Duodenal mucosa (tissue), 2 donors: ENCODE data around the gene MTOR.

Experiments used
- H3K27ac ChIP-seq: one replicate; pipeline ENCODE4 v1.7.0; 2013; ENCODE audit warnings: low read depth, low read length
- H3K27me3 ChIP-seq, 2 donors: one replicate each; pipeline ENCODE4 v1.7.0; 2013; ENCODE audit warnings: low read length in 2 of 2, control low read depth in 1 of 2; ENCODE audit not compliant: insufficient read depth in 2 of 2, control insufficient read depth in 1 of 2
- H3K36me3 ChIP-seq, 2 donors: one replicate each; pipeline ENCODE4 v1.7.0; 2013; ENCODE audit warnings: low read length in 2 of 2, control low read depth in 1 of 2; ENCODE audit not compliant: insufficient read depth in 2 of 2, control insufficient read depth in 1 of 2
- H3K4me1 ChIP-seq, 2 donors: one replicate each; pipeline ENCODE4 v1.7.0; 2013; ENCODE audit warnings: low read length in 2 of 2, control low read depth in 1 of 2; ENCODE audit not compliant: insufficient read depth in 2 of 2, control insufficient read depth in 1 of 2
- H3K4me3 ChIP-seq, 2 donors: one replicate each; pipeline ENCODE4 v1.7.0; 2013; ENCODE audit warnings: low read length in 2 of 2, low read depth in 1 of 2
- H3K9ac ChIP-seq, 2 donors: one replicate each; pipeline ENCODE4 v1.7.0; 2013; ENCODE audit warnings: low read length in 2 of 2, low read depth in 1 of 2
- H3K9me3 ChIP-seq, 2 donors: one replicate each; pipeline ENCODE4 v1.7.0; 2013; ENCODE audit warnings: low read length in 2 of 2, control low read depth in 1 of 2; ENCODE audit not compliant: control insufficient read depth in 1 of 2

MTOR gene

DNA sequence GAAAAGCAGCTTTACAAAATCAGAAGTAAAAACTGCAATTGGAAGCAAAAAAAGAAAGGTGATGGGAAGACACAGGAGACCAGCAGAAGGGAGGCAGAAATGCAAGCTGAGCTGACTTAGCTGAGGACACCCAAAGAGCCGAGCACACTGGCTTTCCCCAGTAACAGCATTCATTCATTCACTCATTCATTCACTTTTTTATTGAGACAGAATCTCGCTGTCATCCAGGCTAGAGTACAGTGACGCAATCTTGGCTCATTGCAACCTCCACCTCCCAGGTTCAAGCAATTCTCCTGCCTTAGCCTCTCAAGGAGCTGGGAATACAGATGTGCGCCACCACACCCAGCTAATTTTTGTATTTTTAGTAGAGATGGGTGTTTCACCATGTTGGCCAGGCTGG, 65.0 kb downstream of the MTOR start:
- peaks cover 19 to 70% of the 10 kb centered on the region in 2 donors for H3K36me3 ChIP-seq
- H3K27me3 ChIP-seq, result no peaks in the 10 kb centered on the region
- no peak overlapping the region for H3K4me3 ChIP-seq
- H3K4me1 ChIP-seq, result no peaks in the 10 kb centered on the region
- no peaks in the 10 kb centered on the region for H3K9me3 ChIP-seq
- no peak overlapping the region for H3K27ac ChIP-seq
- no peak overlapping the region for H3K9ac ChIP-seq

GRCh38 chr1:11196945-11197344, 65.4 kb downstream of the MTOR start:
- Histone ChIP-seq H3K4me3 (no peak overlapping the region), H3K36me3 (peaks cover 19 to 74% of the 10 kb centered on the region in 2 donors), H3K27me3 (no peaks in the 10 kb centered on the region), H3K4me1 (no peaks in the 10 kb centered on the region), H3K27ac (no peak overlapping the region), H3K9ac (no peak overlapping the region), H3K9me3 (no peaks in the 10 kb centered on the region)

DNA sequence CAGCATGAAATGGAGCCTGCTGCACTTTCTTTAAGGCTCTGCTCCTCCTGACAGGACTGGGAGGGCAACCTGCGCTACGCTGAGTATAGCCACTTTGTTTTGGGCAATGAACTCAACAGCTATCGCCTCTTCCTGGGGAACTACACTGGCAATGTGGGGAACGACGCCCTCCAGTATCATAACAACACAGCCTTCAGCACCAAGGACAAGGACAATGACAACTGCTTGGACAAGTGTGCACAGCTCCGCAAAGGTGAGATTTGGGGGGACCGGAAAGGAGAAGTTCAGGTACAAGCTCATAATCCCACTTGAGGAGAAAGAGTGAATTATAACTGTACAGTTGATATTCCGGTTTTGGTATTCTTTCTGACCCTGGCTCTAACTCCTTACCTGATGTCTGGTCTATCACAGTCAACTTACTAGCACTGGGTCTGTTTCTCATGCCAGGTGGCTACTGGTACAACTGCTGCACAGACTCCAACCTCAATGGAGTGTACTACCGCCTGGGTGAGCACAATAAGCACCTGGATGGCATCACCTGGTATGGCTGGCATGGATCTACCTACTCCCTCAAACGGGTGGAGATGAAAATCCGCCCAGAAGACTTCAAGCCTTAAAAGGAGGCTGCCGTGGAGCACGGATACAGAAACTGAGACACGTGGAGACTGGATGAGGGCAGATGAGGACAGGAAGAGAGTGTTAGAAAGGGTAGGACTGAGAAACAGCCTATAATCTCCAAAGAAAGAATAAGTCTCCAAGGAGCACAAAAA, 67.8 kb downstream of the MTOR start:
- H3K9ac ChIP-seq, result no peak overlapping the region
- H3K27ac ChIP-seq, result no peak overlapping the region
- no peaks in the 10 kb centered on the region for H3K4me1 ChIP-seq
- H3K4me3 ChIP-seq, result no peak overlapping the region
- H3K9me3 ChIP-seq, result no peaks in the 10 kb centered on the region
- H3K27me3 ChIP-seq, result no peaks in the 10 kb centered on the region
- peaks cover 22 to 84% of the 10 kb centered on the region in 2 donors for H3K36me3 ChIP-seq

- no peaks in the 10 kb centered on the region for H3K27me3 ChIP-seq
- no peak overlapping the region for H3K4me3 ChIP-seq
- H3K36me3 ChIP-seq, result peaks cover 22 to 77% of the 10 kb centered on the region in 2 donors
- no peaks in the 10 kb centered on the region for H3K9me3 ChIP-seq
- H3K27ac ChIP-seq, result no peak overlapping the region
- H3K4me1 ChIP-seq, result no peaks in the 10 kb centered on the region
- no peak overlapping the region for H3K9ac ChIP-seq
Observed at GRCh38 chr1:11193376-11193775, 69.0 kb downstream of the MTOR start.

DNA sequence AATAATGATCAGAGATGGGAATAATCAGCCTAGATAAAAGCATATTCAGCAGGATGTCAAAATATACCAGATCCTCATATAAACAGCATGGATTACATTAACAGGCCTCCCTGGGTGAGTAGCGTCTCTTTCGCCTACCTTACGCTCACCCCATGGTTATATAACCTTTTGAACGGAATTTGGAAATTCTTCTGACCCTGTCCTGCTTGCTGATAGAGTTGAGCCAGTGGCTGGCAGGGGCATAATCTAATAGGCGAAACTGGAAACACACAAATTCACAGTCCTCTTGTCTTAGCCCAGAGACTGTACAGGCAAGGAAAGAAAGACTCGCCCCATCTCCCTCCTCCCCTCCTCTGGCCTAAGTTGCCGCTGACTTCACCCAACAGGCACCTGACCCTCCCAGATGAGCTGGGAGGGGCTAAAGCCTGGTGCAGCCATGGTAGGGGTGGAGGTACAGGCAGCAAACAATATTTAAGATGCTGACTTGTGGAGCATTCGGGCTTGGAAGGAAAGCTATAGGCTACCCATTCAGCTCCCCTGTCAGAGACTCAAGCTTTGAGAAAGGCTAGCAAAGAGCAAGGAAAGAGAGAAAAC, 73.4 kb downstream of the MTOR start, which contains the start of gene ANGPTL7:
ANGPTL7 (plus strand) TSS at position 498 of the 594 bp plus-strand sequence. CDS start 225 bp downstream, outside the sequence.
- Histone ChIP-seq H3K9me3 (no peaks in the 10 kb centered on the region), H3K36me3 (peaks cover 9 to 52% of the 10 kb centered on the region in 2 donors), H3K4me1 (no peaks in the 10 kb centered on the region), H3K4me3 (no peak within 1 kb of the TSS), H3K9ac (no peak within 1 kb of the TSS), H3K27me3 (no peaks in the 10 kb centered on the region), H3K27ac (no peak within 1 kb of the TSS)

DNA sequence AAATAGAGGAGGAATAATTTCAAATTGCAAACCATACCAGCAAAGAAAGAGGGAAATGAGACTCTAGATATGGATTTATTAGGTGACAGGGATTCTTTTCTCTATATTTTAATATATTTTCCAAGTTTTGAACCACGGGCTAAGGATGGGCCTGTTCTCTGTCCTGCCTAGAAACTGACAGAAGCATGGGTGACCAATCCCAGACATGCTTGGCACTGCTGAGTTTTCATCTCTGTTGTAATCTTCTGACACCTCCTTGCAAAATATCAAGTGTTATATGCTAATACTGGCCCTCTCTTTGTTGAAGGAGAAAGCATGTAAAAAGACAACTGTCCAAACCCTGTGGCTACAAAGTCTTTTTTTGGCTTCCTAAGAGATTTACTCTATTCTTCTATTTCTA, 74.0 kb downstream of the MTOR start:
- Histone ChIP-seq H3K4me3 (no peak overlapping the region), H3K27me3 (no peaks in the 10 kb centered on the region), H3K36me3 (peaks cover 10 to 46% of the 10 kb centered on the region in 2 donors), H3K27ac (no peak overlapping the region), H3K9ac (no peak overlapping the region), H3K4me1 (no peaks in the 10 kb centered on the region), H3K9me3 (no peaks in the 10 kb centered on the region)

DNA sequence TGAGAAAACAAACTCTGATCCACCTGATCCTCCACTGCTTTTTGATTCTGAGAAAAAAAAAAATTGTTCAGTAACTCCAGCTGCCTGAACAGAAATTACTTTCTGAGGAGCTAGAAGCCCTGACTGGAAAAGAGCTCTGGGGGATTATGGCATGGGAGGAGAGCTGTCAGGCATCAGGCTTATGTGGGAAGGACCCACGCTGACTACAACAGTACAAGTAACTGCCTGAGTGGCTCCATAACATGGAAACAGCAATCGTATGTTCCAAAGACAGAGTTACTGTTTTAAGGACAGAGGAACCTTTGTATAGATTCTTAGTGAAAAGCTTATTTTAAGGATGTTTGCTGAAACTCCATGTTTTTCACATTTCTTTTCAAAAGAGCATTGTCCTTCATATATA, 74.4 kb downstream of the MTOR start:
- Histone ChIP-seq H3K9ac (no peak overlapping the region), H3K27ac (no peak overlapping the region), H3K9me3 (no peaks in the 10 kb centered on the region), H3K27me3 (no peaks in the 10 kb centered on the region), H3K4me3 (no peak overlapping the region), H3K4me1 (no peaks in the 10 kb centered on the region), H3K36me3 (peaks cover 10 to 42% of the 10 kb centered on the region in 2 donors)

DNA sequence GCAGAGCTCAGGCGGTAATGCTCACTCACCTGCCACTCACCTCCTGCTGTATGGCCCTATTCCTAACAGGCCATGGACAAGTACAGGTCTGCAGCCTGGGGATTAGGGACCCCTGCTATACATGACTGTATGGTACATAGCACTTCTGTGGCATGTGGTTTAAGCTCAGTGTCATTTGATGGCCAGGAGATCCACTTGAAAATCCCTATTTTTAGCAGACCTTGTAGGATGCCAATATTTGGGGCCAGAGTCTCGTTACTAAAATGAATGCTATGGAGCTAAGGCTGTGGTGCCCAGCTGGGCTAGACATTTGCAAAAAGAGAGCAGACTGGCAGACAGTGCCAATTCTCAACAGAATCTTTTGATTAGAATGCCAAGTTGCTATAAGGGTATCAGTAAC, 74.9 kb downstream of the MTOR start:
- no peaks in the 10 kb centered on the region for H3K27me3 ChIP-seq
- H3K27ac ChIP-seq, result no peak overlapping the region
- H3K9me3 ChIP-seq, result no peaks in the 10 kb centered on the region
- H3K4me1 ChIP-seq, result no peaks in the 10 kb centered on the region
- no peak overlapping the region for H3K9ac ChIP-seq
- peaks cover 14 to 43% of the 10 kb centered on the region in 2 donors for H3K36me3 ChIP-seq
- H3K4me3 ChIP-seq, result no peak overlapping the region

DNA sequence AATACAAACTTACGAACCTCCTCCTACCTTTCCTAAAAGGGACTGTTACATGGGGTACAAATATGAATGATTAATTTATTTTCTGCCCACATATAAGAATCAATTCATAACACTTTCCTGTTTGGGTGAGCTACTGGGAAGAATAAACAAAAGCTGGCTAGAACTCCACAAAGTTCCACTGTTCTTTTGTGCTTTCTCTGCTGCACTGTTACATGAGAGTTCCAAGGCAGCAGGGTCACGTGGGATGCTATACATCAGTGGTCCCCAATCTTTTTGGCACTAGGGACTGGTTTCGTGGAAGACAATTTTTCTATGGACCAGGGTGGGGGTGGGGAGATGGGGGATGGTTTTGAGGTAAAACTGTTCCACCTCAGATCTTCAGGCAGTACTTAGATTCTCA, 75.4 kb downstream of the MTOR start:
- Histone ChIP-seq H3K9ac (no peak overlapping the region), H3K36me3 (peaks cover 14 to 41% of the 10 kb centered on the region in 2 donors), H3K4me1 (no peaks in the 10 kb centered on the region), H3K9me3 (no peaks in the 10 kb centered on the region), H3K4me3 (no peak overlapping the region), H3K27ac (no peak overlapping the region), H3K27me3 (no peaks in the 10 kb centered on the region)

DNA sequence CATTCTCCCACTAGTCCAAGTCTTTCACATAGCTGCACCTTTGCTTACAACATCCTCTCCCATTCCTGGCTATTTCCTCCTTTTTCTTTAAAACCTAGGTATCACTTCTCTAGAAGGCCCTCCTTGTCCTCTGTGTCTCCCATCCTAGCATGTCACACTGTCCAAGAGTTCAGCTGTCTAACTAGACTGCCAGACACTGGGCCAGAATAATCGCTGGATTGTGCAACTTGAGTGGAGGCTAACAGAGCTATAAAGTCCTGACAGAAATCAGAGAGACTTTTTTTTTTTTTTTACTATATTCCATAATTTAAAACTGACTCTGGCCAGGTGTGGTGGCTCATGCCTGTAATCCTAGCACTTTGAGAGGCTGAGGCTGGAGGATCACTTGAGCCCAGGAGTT, 77.4 kb downstream of the MTOR start:
- Histone ChIP-seq H3K4me1 (no peaks in the 10 kb centered on the region), H3K27me3 (no peaks in the 10 kb centered on the region), H3K9me3 (no peaks in the 10 kb centered on the region), H3K4me3 (no peak overlapping the region), H3K27ac (no peak overlapping the region), H3K36me3 (peaks cover 10 to 37% of the 10 kb centered on the region in 2 donors), H3K9ac (no peak overlapping the region)
